Stimulated activated CD8-positive, alpha-beta memory T cell treated with anti-CD3 and anti-CD28 coated beads, Interleukin-7, amount 100 ng/mL, for 1 hour (primary cell): Measurements from ENCODE around the gene SMPDL3A.

Source experiments
- DNase-seq, 2 donors: peaks; one replicate each; pipeline ENCODE4 v3.0.0-alpha.2; 2020; ENCODE audit warnings: low read depth in 2 of 2

The SMPDL3A gene

GRCh38 chr6:122803171-122803661, 14.2 kb downstream of the SMPDL3A start:
- DNase-seq, result no peak

GRCh38 chr6:122804962-122805485, 16.0 kb downstream of the SMPDL3A start:
- no peak for DNase-seq

- DNase-seq, result no peak
Observed at GRCh38 chr6:122806291-122806690, 17.2 kb downstream of the SMPDL3A start.

- no peak for DNase-seq
Observed at GRCh38 chr6:122808121-122808885, 19.2 kb downstream of the SMPDL3A start.

- no peak for DNase-seq
Observed at GRCh38 chr6:122809001-122809400, 19.9 kb downstream of the SMPDL3A start.

GRCh38 chr6:122809691-122810090, 20.6 kb downstream of the SMPDL3A start:
- no peak for DNase-seq

GRCh38 chr6:122810189-122810588, 21.1 kb downstream of the SMPDL3A start:
- DNase-seq, result no peak

GRCh38 chr6:122817358-122817757, 28.3 kb downstream of the SMPDL3A start:
- DNase-seq, result no peak

- DNase-seq, result no peak
Observed at GRCh38 chr6:122817766-122818165, 28.7 kb downstream of the SMPDL3A start.

- DNase-seq, result no peak
Observed at GRCh38 chr6:122818866-122819265, 29.8 kb downstream of the SMPDL3A start.

- no peak for DNase-seq
Observed at GRCh38 chr6:122821095-122821494, 32.0 kb downstream of the SMPDL3A start.

- DNase-seq, result no peak
Observed at GRCh38 chr6:122825163-122825562, 36.1 kb downstream of the SMPDL3A start.

- no peak for DNase-seq
Observed at GRCh38 chr6:122829456-122829855, 40.4 kb downstream of the SMPDL3A start.

GRCh38 chr6:122831511-122831910, 42.5 kb downstream of the SMPDL3A start:
- DNase-seq, result no peak

GRCh38 chr6:122832459-122832858, 43.4 kb downstream of the SMPDL3A start:
- no peak for DNase-seq

- DNase-seq, result no peak
Observed at GRCh38 chr6:122833021-122833491, 44.0 kb downstream of the SMPDL3A start.

GRCh38 chr6:122838060-122838780, 49.2 kb downstream of the SMPDL3A start:
- no peak for DNase-seq

- DNase-seq, result peak in 1 of 2 donors; percentile 12
Observed at GRCh38 chr6:122839472-122839871, 50.4 kb downstream of the SMPDL3A start.

- no peak for DNase-seq
Observed at GRCh38 chr6:122839906-122840305, 50.8 kb downstream of the SMPDL3A start.

- DNase-seq, result no peak
Observed at GRCh38 chr6:122845464-122845863, 56.4 kb downstream of the SMPDL3A start.

GRCh38 chr6:122845916-122846612, 57.0 kb downstream of the SMPDL3A start:
- no peak for DNase-seq
